WI38 (cell line): ENCODE results near the gene WIPF3.

ENCODE experiments used
- H3K4me3 ChIP-seq: 2 replicates; pipeline ENCODE4 v1.5.1; 2011; ENCODE audit warnings: low read depth, mild to moderate bottlenecking, control low read depth, low read length
- CTCF ChIP-seq: IDR thresholded peaks from 2 replicates; pipeline ENCODE4 v1.5.1; 2012; ENCODE audit warnings: low read depth, mild to moderate bottlenecking, control low read depth, low read length

The WIPF3 gene

GRCh38 chr7:29929018-29929807 is 122.9 kb downstream of the WIPF3 start:
- no peak overlapping the region for H3K4me3 ChIP-seq
- no peak for TF ChIP-seq CTCF

- no peak overlapping the region for H3K4me3 ChIP-seq
- no peak for TF ChIP-seq CTCF
Measured at GRCh38 chr7:29935111-29935510, 128.8 kb downstream of the WIPF3 start.

GRCh38 chr7:29937132-29937531 is 130.8 kb downstream of the WIPF3 start:
- no peak overlapping the region for H3K4me3 ChIP-seq
- TF ChIP-seq CTCF = no peak

- H3K4me3 ChIP-seq = no peak overlapping the region
- no peak for TF ChIP-seq CTCF
Measured at GRCh38 chr7:29940199-29940598, 133.9 kb downstream of the WIPF3 start.

- no peak for TF ChIP-seq CTCF
- no peak overlapping the region for H3K4me3 ChIP-seq
Measured at GRCh38 chr7:29945259-29945809, 139.0 kb downstream of the WIPF3 start.

GRCh38 chr7:29946428-29947186 is 140.3 kb downstream of the WIPF3 start:
- no peak overlapping the region for H3K4me3 ChIP-seq
- peak; percentile 13; the same call in 1 of the 2 replicates for TF ChIP-seq CTCF

GRCh38 chr7:29948587-29948986 is 142.3 kb downstream of the WIPF3 start:
- H3K4me3 ChIP-seq = no peak overlapping the region
- no peak for TF ChIP-seq CTCF
